Lower lobe of right lung (tissue), 2 donors: ENCODE results near the gene TBC1D2. TPM values are rescaled to one million over a fixed set of nuclear protein-coding genes. Genes with fewer than 3 reads are reported as not detected.

Source experiments
- ATAC-seq, 2 donors: fragments of 200-7000 bp; cut with Tn5 transposase; one replicate each; pipeline ENCODE4 v1.9.1; 2020 to 2022; ENCODE audit warnings: mild to moderate bottlenecking in 2 of 2, moderate library complexity in 2 of 2
- DNase-seq: peaks from one replicate; pipeline ENCODE4 v3.0.0-alpha.2; 2020
- H3K27ac ChIP-seq: fragments of 200-600 bp; one replicate; pipeline ENCODE4 v1.8.0; 2022
- H3K27me3 ChIP-seq: fragments of 200-600 bp; one replicate; pipeline ENCODE4 v1.8.0; 2022; ENCODE audit warnings: low read depth
- H3K36me3 ChIP-seq: fragments of 200-600 bp; one replicate; pipeline ENCODE4 v1.8.0; 2022; ENCODE audit warnings: mild to moderate bottlenecking
- H3K4me1 ChIP-seq: fragments of 200-600 bp; one replicate; pipeline ENCODE4 v1.8.0; 2022
- H3K4me3 ChIP-seq: fragments of 200-600 bp; one replicate; pipeline ENCODE4 v1.8.0; 2022; ENCODE audit warnings: mild to moderate bottlenecking
- H3K9me3 ChIP-seq: fragments of 200-600 bp; one replicate; pipeline ENCODE4 v1.8.0; 2022
- CTCF ChIP-seq: fragments of 200-600 bp; IDR thresholded peaks from one replicate; pipeline ENCODE4 v1.8.0; 2022; ENCODE audit warnings: antibody characterized with exemption, mild to moderate bottlenecking
- intact Hi-C: fragments of 100-400 bp; cut with DNase I; formaldehyde crosslinking; loops from one replicate; pipeline ENCODE4 v1.11.0; 2022
- total RNA-seq: library from RNA; stranded (reverse); fragmentation: NEBNext Ultra II Directional; extraction: Animal tissue kit (Norgen Biotek cat#: 25700); gene quantifications from one replicate; pipeline ENCODE4 v1.2.1, GENCODE V29; 2021
- donor health status: DM: no; HTN: yes; CAD: no; lungs with severe emphysema.

Gene TBC1D2
- total RNA-seq, 1 donor from 2014 or later, result 64.3 TPM

DNA sequence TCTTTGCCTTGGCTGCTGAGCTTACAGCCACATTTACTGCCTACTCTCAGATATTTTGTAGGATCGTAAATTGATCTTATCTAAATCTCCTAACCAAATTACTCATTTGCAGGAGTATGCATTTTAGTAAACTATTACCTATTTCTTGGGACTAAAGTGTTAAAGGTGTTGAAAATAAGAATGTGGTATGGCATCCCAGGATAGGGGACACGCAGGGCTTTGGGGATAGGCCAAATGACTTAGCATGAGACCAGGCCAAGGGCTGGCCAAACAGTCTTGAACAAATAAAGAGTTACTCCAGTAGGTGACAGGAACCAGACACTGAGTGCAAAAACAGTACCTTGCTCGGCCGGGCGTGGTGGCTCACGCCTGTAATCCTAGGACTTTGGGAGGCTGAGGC lies 25.1 kb downstream of the TBC1D2 start:
- ATAC-seq (no peak), DNase-seq (no peak)
- Histone ChIP-seq H3K4me3 (no peak overlapping the region), H3K36me3 (peaks cover 98% of the 10 kb centered on the region), H3K4me1 (peaks cover 10% of the 10 kb centered on the region), H3K27ac (no peak overlapping the region), H3K27me3 (no peaks in the 10 kb centered on the region), H3K9me3 (no peaks in the 10 kb centered on the region)
- intact Hi-C loops, result no loop called here
- no peak for TF ChIP-seq CTCF

DNA sequence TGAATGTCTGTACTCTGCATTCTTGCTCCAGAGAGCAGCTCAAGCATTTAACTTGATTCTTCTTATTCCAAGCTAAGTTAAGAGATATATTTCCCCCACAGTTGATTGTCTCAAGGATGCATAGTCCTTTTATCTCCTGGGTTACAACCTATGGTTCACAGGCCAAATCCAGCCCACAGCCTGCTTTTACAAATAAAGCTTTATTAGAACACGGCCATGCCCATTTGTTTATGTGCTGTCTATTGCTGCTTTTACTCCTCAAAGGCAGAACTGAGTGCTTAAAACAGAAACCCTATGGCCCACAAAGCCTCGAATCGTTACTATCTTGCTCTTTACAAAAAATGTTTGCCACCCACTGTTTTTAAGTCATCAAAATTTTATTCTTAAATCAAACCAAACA lies 25.8 kb downstream of the TBC1D2 start:
- H3K27ac ChIP-seq, result no peak overlapping the region
- no peaks in the 10 kb centered on the region for H3K27me3 ChIP-seq
- H3K9me3 ChIP-seq, result no peaks in the 10 kb centered on the region
- DNase-seq (no peak), ATAC-seq (no peak)
- peaks cover 98% of the 10 kb centered on the region for H3K36me3 ChIP-seq
- no peak overlapping the region for H3K4me3 ChIP-seq
- TF ChIP-seq CTCF, result no peak
- intact Hi-C loops, result no loop called here
- peaks cover 10% of the 10 kb centered on the region for H3K4me1 ChIP-seq

GRCh38 chr9:98229090-98229395 lies 26.4 kb downstream of the TBC1D2 start:
- intact Hi-C loops, result no loop called here
- DNase-seq (no peak), ATAC-seq (no peak)
- Histone ChIP-seq H3K27ac (no peak overlapping the region), H3K4me3 (no peak overlapping the region), H3K27me3 (no peaks in the 10 kb centered on the region), H3K9me3 (no peaks in the 10 kb centered on the region), H3K4me1 (peaks cover 10% of the 10 kb centered on the region), H3K36me3 (peaks cover 97% of the 10 kb centered on the region)
- no peak for TF ChIP-seq CTCF

DNA sequence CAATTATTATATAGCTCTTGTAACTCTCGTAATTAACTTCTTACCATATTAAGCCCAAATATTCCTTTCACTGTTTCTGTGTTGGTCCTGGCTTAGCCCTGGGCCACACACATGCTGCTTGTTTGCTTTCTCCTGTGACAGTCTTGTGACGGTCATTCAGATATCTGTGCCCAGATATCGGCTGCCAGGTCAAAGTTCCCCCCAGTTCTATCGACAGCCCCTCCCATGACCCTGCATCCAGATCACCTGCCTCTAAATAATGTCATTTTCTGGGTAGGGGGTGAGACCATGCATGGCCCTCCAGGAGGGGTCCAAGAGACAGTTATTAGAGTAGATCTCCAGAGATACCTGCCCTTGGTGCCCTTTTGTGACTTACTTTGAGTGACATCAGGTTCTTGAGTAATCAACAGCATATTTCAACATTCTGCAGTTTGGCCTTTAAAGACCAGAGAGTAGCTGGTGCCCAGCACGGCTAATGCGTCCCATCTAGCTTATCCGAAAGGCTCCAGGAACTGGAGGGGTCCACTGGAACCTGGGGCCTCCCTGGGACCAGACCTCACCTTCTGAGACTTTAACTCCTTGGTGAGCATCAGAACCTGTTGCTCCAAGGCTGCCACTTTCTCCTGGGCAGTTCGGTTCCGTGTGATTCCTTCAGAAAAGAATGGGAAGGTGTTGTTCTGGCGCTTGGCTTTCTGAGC lies 26.9 kb downstream of the TBC1D2 start:
- no peak for TF ChIP-seq CTCF
- Histone ChIP-seq H3K4me3 (no peak overlapping the region), H3K36me3 (peaks cover 92% of the 10 kb centered on the region), H3K9me3 (no peaks in the 10 kb centered on the region), H3K27ac (no peak overlapping the region), H3K4me1 (peaks cover 13% of the 10 kb centered on the region), H3K27me3 (no peaks in the 10 kb centered on the region)
- no peak for DNase-seq
- intact Hi-C loops, result no loop called here
- no peak for ATAC-seq

- Histone ChIP-seq H3K27me3 (no peaks in the 10 kb centered on the region), H3K27ac (no peak overlapping the region), H3K36me3 (peaks cover 91% of the 10 kb centered on the region), H3K4me3 (no peak overlapping the region), H3K4me1 (peaks cover 20% of the 10 kb centered on the region), H3K9me3 (no peaks in the 10 kb centered on the region)
- ATAC-seq, result no peak
- no peak for TF ChIP-seq CTCF
- no peak for DNase-seq
- intact Hi-C loops, result no loop called here
Observed at GRCh38 chr9:98227883-98228282, 27.6 kb downstream of the TBC1D2 start.
